ENCODE results near the gene ATRNL1. TPM values are rescaled to one million over a fixed set of nuclear protein-coding genes. Genes with fewer than 3 reads are reported as not detected.

The ATRNL1 gene
- total RNA-seq, 1 experiment from 2014 or later = 1.3 TPM

GRCh38 chr10:115826396-115826795 lies 733.2 kb downstream of the ATRNL1 start:
- Histone ChIP-seq H3K79me2 (ENCODE audit: insufficient read depth, low read length) (no peaks in the 10 kb centered on the region), H3K9me3 (ENCODE audit: control insufficient read depth in 1 of 2, insufficient read depth in 1 of 2, low read depth in 1 of 2, low read length in 2 of 2) (no peaks in the 10 kb centered on the region), H2AFZ (ENCODE audit: low read depth, low read length, poor library complexity, severe bottlenecking) (no peak overlapping the region), H4K20me1 (ENCODE audit: insufficient read depth) (no peaks in the 10 kb centered on the region), H3K4me1 (ENCODE audit: control insufficient read depth in 1 of 2, insufficient read depth in 2 of 2, low read length in 2 of 2) (no peaks in the 10 kb centered on the region), H3K4me2 (ENCODE audit: low read length) (no peak overlapping the region), H3K27me3 (ENCODE audit: insufficient read depth, low read length) (peaks cover 16% of the 10 kb centered on the region; the same call in 1 of the 2 replicates), H3K9ac (ENCODE audit: low read length) (no peak overlapping the region), H3K36me3 (ENCODE audit: control insufficient read depth in 1 of 2, insufficient read depth in 2 of 2, low read length in 2 of 2) (no peaks in the 10 kb centered on the region), H3K9me2 (ENCODE audit: insufficient read depth) (no peaks in the 10 kb centered on the region), H3K4me3 (replicated peaks in 1 of 2; ENCODE audit: low read depth in 1 of 2, low read length in 2 of 2) (no peak overlapping the region), H3K27ac (ENCODE audit: low read depth, low read length) (no peak overlapping the region)
- ATAC-seq (no peak), DNase-seq (ENCODE audit: low read depth, low spot score) (no peak)
- intact Hi-C loops (cut with micrococcal nuclease) = no loop called here
- ChIA-PET CTCF (no interaction called here), POLR2A (no interaction called here), RAD21 (ENCODE audit: low non-redundant PET in 1 of 2, low total read pairs in 2 of 2, uncharacterized antibody in 2 of 2, unreplicated experiment in 2 of 2) (no interaction called here)
- BruUV-seq (replicated peaks) = no TSS peak
- no peak for TF ChIP-seq EZH2 (IDR thresholded peaks at IDR 0.05)
- TF ChIP-seq SP1 (IDR thresholded peaks at IDR 0.05; ENCODE audit: low read depth) = no peak
- no peak for TF ChIP-seq POLR2A (IDR thresholded peaks at IDR 0.05; ENCODE audit: borderline replicate concordance, extremely low read depth, insufficient read depth, insufficient read length)
- no peak for TF ChIP-seq CEBPB (IDR thresholded peaks at IDR 0.05; ENCODE audit: low read depth)
- no peak for TF ChIP-seq SIN3A (IDR thresholded peaks at IDR 0.05; ENCODE audit: low read depth)
- TF ChIP-seq ZBTB33 (IDR thresholded peaks at IDR 0.05; ENCODE audit: extremely low read depth, insufficient replicate concordance, low read length) = no peak
- TF ChIP-seq FOSL1 (IDR thresholded peaks at IDR 0.05; ENCODE audit: low read depth) = no peak
- TF ChIP-seq JUND (IDR thresholded peaks at IDR 0.05) = no peak
- no peak for TF ChIP-seq ATF3 (IDR thresholded peaks at IDR 0.05)
- TF ChIP-seq REST (IDR thresholded peaks at IDR 0.05; ENCODE audit: low read depth) = no peak
- TF ChIP-seq MAX (IDR thresholded peaks at IDR 0.05) = no peak
- TF ChIP-seq TCF7L2 (IDR thresholded peaks at IDR 0.05; ENCODE audit: borderline replicate concordance, extremely low read depth, insufficient read depth, insufficient read length) = no peak
